Breast epithelium (tissue), 4 donors: ENCODE data around the gene MAP3K5. TPM values are rescaled to one million over a fixed set of nuclear protein-coding genes. Genes with fewer than 3 reads are reported as not detected.

Source experiments
- DNase-seq, 2 donors: peaks; one replicate each; pipeline ENCODE4 v3.0.0-alpha.2; 2019; ENCODE audit warnings: low spot score in 2 of 2
- H3K27ac ChIP-seq, 2 donors: fragments of 200-600 bp; sonication (generic) in 1 of 2; one replicate each; pipeline ENCODE4 v1.5.1; 2016 to 2019; ENCODE audit warnings: mild to moderate bottlenecking in 1 of 2
- H3K27me3 ChIP-seq, 2 donors: fragments of 200-600 bp; sonication (generic) in 1 of 2; one replicate each; pipeline versions ENCODE4 v1.5.1 to v1.6.0; 2017 to 2019; ENCODE audit warnings: control low read depth in 1 of 2, mild to moderate bottlenecking in 1 of 2
- H3K36me3 ChIP-seq: fragments of 200-600 bp; one replicate; pipeline ENCODE4 v1.5.1; 2019
- H3K4me1 ChIP-seq, 2 donors: fragments of 200-600 bp; sonication (generic); one replicate each; pipeline ENCODE4 v1.5.1; 2016 to 2019; ENCODE audit warnings: control low read depth in 1 of 2
- H3K4me3 ChIP-seq, 3 donors: fragments of 200-600 bp; sonication (generic); 1 replicate in 2 of 3; 2 replicates in 1 of 3; pipeline ENCODE4 v1.5.1; 2016 to 2019; ENCODE audit warnings: mild to moderate bottlenecking in 3 of 3, moderate library complexity in 2 of 3
- H3K9me3 ChIP-seq, 2 donors: fragments of 200-600 bp; sonication (generic) in 1 of 2; one replicate each; pipeline ENCODE4 v1.5.1; 2016 to 2019; ENCODE audit warnings: control low read depth in 1 of 2
- CTCF ChIP-seq, 3 donors: fragments of 450-650 bp; IDR thresholded peaks; one replicate each; pipeline ENCODE4 v1.5.1; 2016 to 2017; ENCODE audit warnings: antibody characterized with exemption in 3 of 3, mild to moderate bottlenecking in 3 of 3, moderate library complexity in 3 of 3
- POLR2A ChIP-seq: fragments of 450-650 bp; IDR thresholded peaks from one replicate; pipeline ENCODE4 v1.6.1; 2016; ENCODE audit warnings: antibody characterized with exemption, mild to moderate bottlenecking, moderate library complexity
- POLR2AphosphoS5 ChIP-seq, 3 donors: sonication (generic); formaldehyde crosslinking; IDR thresholded peaks; one replicate each; pipeline ENCODE4 v1.6.1; 2017; ENCODE audit warnings: antibody characterized with exemption in 3 of 3
- intact Hi-C: fragments of 100-400 bp; cut with DNase I; formaldehyde crosslinking; loops from one replicate; pipeline ENCODE4 v1.15.1; 2023; ENCODE audit warnings: low total_unique reads
- total RNA-seq, 3 donors: library from RNA; depleted of rRNA; stranded (reverse); fragments of >200 nt; gene quantifications; one replicate each; pipeline ENCODE4 v1.1.0, GENCODE V29; 2016

The MAP3K5 gene
- total RNA-seq, 3 donors from 2014 or later, result 18.6 to 40.0 (median 33.2) TPM

- H3K9me3 ChIP-seq, result no peaks in the 10 kb centered on the region
- no peak for TF ChIP-seq CTCF (IDR thresholded peaks at IDR 0.05)
- TF ChIP-seq POLR2A, result no peak
- TF ChIP-seq POLR2AphosphoS5 (IDR thresholded peaks at IDR 0.05), result no peak
- H3K4me1 ChIP-seq, result no peaks in the 10 kb centered on the region
- intact Hi-C loops, result no loop called here
- H3K27me3 ChIP-seq, result no peaks in the 10 kb centered on the region
- no peak for DNase-seq
- H3K4me3 ChIP-seq, result no peak overlapping the region
- H3K36me3 ChIP-seq, result no peaks in the 10 kb centered on the region
- H3K27ac ChIP-seq, result no peak overlapping the region
These were observed 136.2 kb downstream of the MAP3K5 start for GRCh38 chr6:136656121-136656520.

GRCh38 chr6:136655239-136656014 is 136.8 kb downstream of the MAP3K5 start:
- H3K27ac ChIP-seq, result no peak overlapping the region
- no peaks in the 10 kb centered on the region for H3K27me3 ChIP-seq
- H3K4me1 ChIP-seq, result no peaks in the 10 kb centered on the region
- TF ChIP-seq POLR2AphosphoS5 (IDR thresholded peaks at IDR 0.05) (no peak), CTCF (IDR thresholded peaks at IDR 0.05) (no peak), POLR2A (no peak)
- DNase-seq, result no peak
- no peak overlapping the region for H3K4me3 ChIP-seq
- H3K36me3 ChIP-seq, result no peaks in the 10 kb centered on the region
- no peaks in the 10 kb centered on the region for H3K9me3 ChIP-seq
- intact Hi-C loops, result no loop called here

GRCh38 chr6:136654086-136654485 is 138.2 kb downstream of the MAP3K5 start:
- no peaks in the 10 kb centered on the region for H3K9me3 ChIP-seq
- no peak for DNase-seq
- no peaks in the 10 kb centered on the region for H3K27me3 ChIP-seq
- intact Hi-C loops, result no loop called here
- no peaks in the 10 kb centered on the region for H3K36me3 ChIP-seq
- TF ChIP-seq POLR2AphosphoS5 (IDR thresholded peaks at IDR 0.05) (no peak), CTCF (IDR thresholded peaks at IDR 0.05) (no peak), POLR2A (no peak)
- no peak overlapping the region for H3K27ac ChIP-seq
- H3K4me1 ChIP-seq, result no peaks in the 10 kb centered on the region
- no peak overlapping the region for H3K4me3 ChIP-seq

GRCh38 chr6:136652656-136653055 is 139.6 kb downstream of the MAP3K5 start:
- Histone ChIP-seq H3K4me1 (no peaks in the 10 kb centered on the region), H3K36me3 (no peaks in the 10 kb centered on the region), H3K9me3 (no peaks in the 10 kb centered on the region), H3K27me3 (no peaks in the 10 kb centered on the region), H3K4me3 (no peak overlapping the region), H3K27ac (no peak overlapping the region)
- DNase-seq, result no peak
- intact Hi-C loops, result no loop called here
- TF ChIP-seq CTCF (IDR thresholded peaks at IDR 0.05) (no peak), POLR2A (no peak), POLR2AphosphoS5 (IDR thresholded peaks at IDR 0.05) (no peak)

GRCh38 chr6:136651982-136652381 is 140.3 kb downstream of the MAP3K5 start:
- no peak for TF ChIP-seq POLR2A
- no peak for TF ChIP-seq CTCF (IDR thresholded peaks at IDR 0.05)
- TF ChIP-seq POLR2AphosphoS5 (IDR thresholded peaks at IDR 0.05), result no peak
- Histone ChIP-seq H3K27me3 (no peaks in the 10 kb centered on the region), H3K9me3 (no peaks in the 10 kb centered on the region), H3K27ac (no peak overlapping the region), H3K4me1 (no peaks in the 10 kb centered on the region), H3K4me3 (no peak overlapping the region), H3K36me3 (no peaks in the 10 kb centered on the region)
- intact Hi-C loops, result no loop called here
- DNase-seq, result no peak
